ENCODE data around the gene SLC44A4.

- TF ChIP-seq, protein P1, sequence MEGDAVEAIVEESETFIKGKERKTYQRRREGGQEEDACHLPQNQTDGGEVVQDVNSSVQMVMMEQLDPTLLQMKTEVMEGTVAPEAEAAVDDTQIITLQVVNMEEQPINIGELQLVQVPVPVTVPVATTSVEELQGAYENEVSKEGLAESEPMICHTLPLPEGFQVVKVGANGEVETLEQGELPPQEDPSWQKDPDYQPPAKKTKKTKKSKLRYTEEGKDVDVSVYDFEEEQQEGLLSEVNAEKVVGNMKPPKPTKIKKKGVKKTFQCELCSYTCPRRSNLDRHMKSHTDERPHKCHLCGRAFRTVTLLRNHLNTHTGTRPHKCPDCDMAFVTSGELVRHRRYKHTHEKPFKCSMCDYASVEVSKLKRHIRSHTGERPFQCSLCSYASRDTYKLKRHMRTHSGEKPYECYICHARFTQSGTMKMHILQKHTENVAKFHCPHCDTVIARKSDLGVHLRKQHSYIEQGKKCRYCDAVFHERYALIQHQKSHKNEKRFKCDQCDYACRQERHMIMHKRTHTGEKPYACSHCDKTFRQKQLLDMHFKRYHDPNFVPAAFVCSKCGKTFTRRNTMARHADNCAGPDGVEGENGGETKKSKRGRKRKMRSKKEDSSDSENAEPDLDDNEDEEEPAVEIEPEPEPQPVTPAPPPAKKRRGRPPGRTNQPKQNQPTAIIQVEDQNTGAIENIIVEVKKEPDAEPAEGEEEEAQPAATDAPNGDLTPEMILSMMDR (IDR thresholded peaks at IDR 0.05) = no peak
- TF ChIP-seq TAF1 (IDR thresholded peaks at IDR 0.05; ENCODE audit: borderline replicate concordance, low read depth, low read length) (no peak), ELF1 (IDR thresholded peaks at IDR 0.05) (no peak), EP300 (IDR thresholded peaks at IDR 0.05; ENCODE audit: borderline replicate concordance in 1 of 2, low read depth in 1 of 2, low read length in 1 of 2) (no peak), MXI1 (IDR thresholded peaks at IDR 0.05; ENCODE audit: low read depth, low read length) (no peak), NRF1 (IDR thresholded peaks at IDR 0.05; ENCODE audit: low read depth, low read length) (no peak), REST (IDR thresholded peaks at IDR 0.05; ENCODE audit: low read depth, low read length) (no peak)
Measured at GRCh38 chr6:31880616-31881015, 1.8 kb upstream of the SLC44A4 start.
